GM19023 (cell line): Measurements from ENCODE around the gene SDR39U1.

ENCODE experiments used
- ATAC-seq: cut with Tn5 transposase; IDR thresholded peaks from one replicate; pipeline ENCODE4 v1.9.1; 2021; ENCODE audit warnings: mild to moderate bottlenecking, moderate library complexity; ENCODE audit not compliant: unreplicated experiment

Gene SDR39U1

DNA sequence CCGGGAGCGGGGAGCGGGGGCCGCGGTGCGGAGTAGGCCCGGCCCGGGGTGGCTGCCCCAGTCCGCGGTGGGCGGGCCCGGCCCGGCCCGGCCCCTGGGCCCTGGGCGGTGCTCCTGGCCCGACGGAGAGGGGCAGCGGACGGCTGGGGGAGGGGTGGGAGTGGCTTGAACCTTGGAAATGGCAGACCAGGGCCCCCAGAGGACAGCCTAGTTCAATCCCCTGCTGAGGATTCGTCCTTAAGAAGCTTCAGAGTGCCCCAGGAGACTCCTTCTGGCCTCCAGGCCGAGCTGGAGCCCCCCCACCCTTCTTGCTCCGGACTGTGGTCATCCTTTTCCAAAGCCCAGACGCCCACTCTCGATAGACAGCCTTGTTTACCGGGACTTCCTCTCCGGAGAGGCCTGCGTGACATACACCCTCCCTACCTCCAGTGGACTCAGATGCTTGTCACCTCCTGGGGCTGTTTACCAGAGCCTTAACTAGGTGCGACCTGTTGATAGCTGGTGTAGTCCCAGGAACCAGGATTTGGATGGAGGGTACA lies 12.4 kb downstream of the SDR39U1 start:
- peak; percentile 68 for ATAC-seq

- ATAC-seq: peak; percentile 84
These were observed 13.0 kb downstream of the SDR39U1 start, which contains the start of the genes CBLN3 and KHNYN for GRCh38 chr14:24429395-24430142. Gene CBLN3 (minus strand): TSS chr14:24429668. CDS start chr14:24429054, 614 bp downstream. Gene KHNYN (plus strand): TSS chr14:24429954. CDS start chr14:24430731, 777 bp downstream.

GRCh38 chr14:24428628-24429394 lies 13.8 kb downstream of the SDR39U1 start:
- ATAC-seq: no peak

DNA sequence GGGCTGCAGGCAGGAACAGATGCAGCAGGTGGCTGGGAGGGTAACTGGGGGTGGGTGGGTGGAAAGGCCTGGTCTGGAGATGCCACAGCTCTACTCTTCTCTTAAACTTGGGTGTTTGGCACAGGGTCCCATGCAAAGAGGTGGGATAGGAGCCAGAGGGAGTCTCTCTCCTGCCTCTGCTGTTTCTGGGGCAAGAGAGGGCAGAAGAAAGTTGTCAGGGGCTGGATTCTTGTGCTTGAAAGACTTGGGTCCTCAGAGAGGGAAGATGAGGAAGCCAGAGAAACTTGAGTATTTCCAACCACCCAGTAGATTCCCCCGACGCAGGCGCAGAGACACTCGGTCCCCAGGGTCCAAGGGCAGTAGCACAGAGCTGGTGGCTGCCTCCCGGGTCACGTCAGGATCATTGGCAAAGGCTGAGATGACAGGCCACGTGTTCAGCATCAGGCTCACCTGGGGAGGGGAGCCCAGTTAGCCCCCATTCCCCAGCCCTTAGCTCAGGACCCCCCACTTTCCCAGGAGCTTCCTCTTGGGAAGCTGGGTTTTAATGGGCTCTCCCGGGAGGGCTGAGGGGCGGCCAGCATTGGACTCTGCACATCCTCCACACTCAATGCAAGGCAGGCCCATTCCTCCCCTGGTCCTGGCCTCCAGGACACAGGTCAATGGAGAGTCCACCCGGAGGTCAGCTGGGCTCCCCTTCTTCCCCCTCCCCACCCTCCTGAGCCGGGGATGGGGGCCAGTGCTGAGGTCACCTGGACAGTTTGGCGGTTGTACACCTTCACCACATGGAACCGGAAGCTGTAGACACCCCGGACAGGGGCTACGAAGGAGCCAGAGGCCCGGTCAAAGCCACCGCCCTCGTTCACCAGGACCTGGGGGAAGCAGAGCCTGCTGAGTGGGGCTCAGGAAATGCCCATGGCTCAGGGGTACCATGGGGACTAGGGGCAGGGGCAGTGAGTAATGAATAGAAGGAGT lies 14.8 kb downstream of the SDR39U1 start:
- no peak for ATAC-seq

DNA sequence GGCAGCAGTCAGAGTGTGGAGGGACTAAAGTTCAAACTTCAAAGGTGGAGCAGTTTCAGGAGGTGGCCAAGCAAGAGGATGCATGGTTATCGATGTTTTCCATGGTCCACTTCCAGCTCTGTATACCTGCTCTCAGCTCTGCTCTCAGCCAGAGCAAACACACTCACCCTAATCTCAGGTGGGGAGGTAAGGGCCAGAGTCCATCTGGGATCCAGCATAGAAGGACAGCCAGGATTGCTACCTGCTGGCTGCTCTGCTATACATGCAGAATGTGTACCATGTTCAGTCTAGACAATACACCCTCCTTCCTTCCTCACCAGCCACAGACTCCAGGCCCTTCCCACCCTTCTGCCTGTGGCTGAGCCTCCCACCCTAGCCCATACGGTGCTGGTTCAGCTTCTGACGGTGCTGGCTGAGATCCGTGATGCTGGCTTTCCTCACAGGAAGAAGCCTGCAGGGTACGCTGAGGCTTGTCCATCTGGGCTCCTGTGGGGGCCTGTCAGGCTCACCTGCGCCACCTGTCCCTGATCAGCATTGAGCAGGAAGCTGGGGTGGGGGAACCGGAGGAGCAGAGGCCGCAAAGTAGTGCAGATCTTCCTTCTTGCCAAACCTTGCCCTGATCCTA lies 15.6 kb downstream of the SDR39U1 start:
- ATAC-seq: no peak

DNA sequence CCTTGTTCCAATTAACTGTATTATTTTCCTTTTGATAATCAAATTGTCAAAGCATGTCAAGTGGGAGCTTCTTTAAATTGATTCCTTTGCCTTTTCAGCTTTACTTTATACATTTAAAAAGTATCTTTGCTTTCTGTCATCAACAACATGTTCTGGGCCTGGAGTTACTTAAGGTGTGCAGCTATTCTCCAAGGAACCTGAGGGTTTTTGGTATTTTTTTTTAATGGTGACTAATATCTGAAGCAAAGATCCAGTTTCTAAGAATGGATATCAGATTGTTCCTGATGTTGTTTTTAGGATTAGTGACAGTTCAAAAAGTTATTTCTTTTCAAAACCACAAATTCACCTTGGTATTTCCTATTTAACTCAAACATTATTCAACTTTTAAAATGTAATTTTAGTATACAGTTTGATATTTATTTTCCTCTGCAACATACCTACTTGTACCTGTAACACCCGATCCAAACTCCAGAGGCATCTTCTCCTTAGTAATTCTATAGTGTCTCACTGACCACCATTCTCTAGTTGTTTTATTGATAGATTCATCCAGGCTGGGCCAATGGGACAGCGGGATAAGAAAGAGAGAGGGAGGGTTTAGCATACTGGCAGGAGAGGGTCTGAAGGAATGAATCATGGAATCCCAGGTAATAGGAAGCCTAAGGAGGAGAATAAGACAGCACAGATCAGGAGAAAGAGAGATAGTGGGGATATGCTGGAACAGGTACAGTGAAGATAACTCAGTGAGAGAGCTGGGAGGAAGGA lies 16.2 kb downstream of the SDR39U1 start:
- no peak for ATAC-seq

- no peak for ATAC-seq
These were observed 16.9 kb downstream of the SDR39U1 start for GRCh38 chr14:24425704-24426103.

GRCh38 chr14:24422694-24423601 lies 19.6 kb downstream of the SDR39U1 start:
- ATAC-seq: no peak

DNA sequence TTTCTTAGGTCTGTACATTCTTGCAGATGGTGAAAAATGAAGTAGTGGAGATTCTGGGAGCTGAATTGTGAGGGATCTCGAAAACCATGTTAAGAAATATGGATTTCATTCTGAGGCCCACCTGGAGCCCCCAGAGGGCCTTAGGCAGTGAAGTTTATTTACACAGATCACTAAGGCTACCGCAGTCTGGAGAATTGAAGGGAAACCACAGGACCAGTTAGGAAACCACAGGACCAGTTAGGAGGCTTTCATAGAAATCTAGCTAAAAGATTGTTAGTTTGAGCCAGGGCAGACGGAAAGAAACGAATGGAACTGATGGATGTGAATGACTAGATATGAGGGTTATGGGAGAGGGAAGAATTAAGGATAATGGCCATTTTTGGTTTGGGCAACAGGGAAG lies 20.3 kb downstream of the SDR39U1 start:
- no peak for ATAC-seq

DNA sequence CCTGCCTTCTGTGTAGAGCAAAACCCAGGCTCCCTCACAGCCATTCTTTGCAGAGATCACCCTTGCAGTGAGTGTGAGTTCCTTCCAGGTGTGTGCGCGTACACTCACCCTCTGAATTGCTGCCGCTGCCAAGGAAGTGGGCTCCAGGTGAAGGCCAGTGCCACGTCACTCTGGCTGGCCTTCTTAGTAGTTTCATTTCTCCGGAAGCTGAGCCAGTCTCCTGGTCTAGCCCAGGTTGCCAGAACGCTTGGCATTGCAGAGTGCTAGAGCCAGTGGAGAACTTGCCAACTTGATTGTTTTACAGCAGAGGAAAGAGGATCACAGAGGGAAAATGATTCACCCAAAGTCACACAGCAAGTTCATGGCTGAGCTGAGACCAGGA lies 24.1 kb downstream of the SDR39U1 start:
- no peak for ATAC-seq

DNA sequence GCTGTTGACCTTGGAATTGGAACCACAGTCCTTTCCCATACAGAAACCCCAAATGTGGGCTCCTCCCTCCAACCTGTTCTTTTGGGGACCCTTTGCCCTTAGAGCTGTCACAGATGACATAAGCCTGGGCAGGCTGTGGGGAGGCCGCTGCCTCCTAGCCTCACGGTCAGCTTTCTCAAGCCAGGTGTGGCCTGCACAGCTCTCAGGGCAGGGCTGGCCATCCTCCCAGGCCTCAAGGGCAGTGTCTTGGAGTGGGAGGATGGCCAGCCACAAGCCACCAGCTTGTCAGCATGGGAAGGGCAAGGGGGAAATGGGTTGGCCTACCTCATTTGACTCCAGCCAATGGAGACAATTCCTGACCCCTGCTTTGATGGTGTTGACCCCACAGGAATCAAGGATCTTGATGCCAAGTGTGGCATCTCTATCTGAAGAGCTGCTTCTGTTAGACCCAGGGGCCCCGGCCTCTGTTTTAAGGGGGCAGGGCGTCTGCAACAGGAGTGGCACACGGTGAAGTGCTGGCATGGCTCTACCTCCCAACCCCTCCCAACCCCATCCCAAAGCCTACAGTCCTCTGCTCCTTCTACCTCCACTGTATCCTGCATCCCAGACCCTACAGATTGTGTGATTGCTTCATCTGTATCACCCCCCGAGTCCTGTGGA lies 24.6 kb downstream of the SDR39U1 start:
- no peak for ATAC-seq

DNA sequence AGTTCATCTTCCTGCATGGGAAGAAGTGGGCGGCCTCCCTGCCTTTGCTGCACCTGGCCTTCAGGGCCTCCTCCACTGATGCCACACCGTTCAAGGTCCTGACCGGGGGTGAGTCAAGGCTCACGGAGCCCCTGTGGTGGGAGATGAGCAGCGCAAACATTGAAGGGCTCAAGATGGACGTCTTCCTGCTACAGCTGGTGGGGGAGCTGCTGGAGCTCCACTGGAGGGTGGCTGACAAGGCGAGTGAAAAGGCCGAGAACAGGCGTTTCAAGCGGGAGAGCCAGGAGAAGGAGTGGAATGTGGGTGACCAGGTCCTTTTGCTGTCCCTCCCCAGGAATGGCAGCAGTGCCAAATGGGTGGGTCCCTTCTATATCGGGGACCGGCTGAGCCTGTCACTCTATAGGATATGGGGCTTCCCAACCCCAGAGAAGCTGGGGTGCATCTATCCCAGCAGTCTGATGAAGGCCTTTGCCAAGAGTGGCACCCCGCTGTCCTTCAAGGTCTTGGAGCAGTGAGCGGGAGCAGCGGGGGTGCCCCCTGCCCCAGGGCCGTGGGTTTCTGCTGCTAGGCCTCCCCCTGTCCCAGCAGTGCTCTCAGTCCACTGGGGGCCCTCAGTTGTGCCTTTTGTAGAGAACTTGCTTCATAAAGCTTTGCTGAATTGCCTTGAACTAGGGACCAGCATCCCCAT lies 25.5 kb downstream of the SDR39U1 start:
- no peak for ATAC-seq

DNA sequence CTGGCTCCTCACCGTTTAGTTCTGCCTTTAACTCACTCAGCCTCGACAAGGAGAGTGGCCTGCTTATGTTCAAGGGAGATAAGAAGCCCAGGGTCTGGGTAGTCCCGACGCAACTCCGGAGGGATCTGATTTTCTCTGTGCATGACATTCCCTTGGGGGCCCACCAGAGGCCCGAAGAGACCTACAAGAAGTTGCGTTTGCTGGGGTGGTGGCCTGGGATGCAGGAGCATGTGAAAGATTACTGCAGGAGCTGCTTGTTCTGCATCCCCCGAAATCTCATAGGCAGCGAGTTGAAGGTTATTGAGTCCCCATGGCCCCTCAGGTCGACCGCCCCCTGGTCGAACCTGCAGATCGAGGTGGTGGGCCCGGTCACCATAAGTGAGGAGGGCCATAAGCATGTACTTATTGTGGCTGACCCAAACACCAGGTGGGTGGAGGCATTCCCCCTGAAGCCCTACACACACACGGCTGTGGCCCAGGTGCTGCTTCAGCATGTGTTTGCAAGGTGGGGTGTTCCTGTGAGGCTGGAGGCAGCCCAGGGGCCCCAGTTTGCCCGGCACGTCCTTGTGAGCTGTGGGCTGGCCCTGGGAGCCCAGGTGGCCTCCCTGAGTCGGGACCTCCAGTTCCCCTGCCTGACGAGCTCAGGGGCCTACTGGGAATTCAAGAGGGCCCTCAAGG lies 26.2 kb downstream of the SDR39U1 start:
- ATAC-seq: no peak

DNA sequence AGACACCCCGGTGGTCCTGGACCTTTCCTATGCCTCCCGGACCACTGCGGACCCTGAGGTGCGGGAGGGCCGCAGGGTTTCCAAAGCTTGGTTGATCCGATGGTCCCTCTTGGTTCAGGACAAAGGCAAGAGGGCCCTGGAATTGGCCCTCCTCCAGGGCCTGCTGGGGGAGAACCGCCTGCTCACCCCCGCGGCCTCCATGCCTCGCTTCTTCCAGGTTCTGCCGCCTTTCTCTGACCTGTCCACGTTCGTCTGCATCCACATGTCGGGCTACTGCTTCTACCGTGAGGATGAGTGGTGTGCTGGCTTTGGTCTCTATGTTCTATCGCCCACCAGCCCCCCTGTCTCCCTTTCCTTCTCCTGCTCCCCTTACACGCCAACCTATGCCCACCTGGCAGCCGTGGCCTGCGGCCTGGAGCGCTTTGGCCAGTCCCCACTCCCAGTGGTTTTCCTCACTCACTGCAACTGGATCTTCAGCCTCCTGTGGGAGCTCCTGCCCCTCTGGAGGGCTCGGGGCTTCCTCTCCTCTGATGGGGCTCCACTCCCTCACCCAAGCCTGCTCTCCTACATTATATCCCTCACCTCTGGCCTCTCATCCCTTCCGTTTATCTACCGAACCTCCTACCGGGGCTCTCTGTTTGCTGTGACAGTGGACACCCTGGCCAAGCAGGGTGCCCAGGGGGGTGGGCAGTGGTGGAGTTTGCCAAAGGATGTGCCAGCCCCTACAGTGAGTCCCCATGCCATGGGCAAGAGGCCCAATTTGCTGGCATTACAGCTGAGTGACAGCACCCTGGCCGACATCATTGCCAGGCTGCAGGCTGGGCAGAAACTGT lies 26.9 kb downstream of the SDR39U1 start:
- no peak for ATAC-seq

DNA sequence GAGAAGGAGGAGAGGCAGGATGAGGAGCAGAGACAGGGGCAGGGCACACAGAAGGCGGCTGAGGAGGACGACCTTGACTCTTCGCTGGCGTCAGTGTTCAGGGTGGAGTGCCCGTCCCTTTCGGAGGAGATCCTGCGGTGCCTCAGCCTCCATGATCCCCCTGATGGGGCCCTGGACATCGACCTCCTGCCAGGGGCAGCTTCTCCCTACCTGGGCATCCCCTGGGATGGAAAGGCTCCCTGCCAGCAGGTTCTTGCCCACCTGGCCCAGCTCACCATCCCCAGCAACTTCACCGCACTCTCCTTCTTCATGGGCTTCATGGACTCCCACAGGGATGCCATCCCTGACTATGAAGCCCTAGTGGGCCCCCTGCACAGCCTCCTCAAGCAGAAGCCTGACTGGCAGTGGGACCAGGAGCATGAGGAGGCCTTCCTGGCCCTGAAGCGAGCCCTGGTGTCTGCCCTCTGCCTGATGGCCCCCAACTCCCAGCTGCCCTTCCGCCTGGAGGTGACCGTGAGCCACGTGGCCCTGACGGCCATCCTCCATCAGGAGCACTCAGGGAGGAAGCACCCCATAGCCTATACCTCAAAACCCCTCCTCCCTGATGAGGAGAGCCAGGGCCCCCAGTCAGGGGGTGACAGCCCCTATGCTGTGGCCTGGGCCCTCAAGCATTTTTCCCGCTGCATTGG lies 27.7 kb downstream of the SDR39U1 start:
- no peak for ATAC-seq
